Spleen (tissue), 13 donors: Measurements from ENCODE around the gene BCL2. TPM values are rescaled to one million over a fixed set of nuclear protein-coding genes. Genes with fewer than 3 reads are reported as not detected.
A peak's percentile ranks its signal among the peaks of the same experiment; 100 is the strongest.

ENCODE experiments used
- DNase-seq: peaks from one replicate; pipeline ENCODE4 v3.0.0-alpha.2; 2020
- H3K27ac ChIP-seq, 8 donors: fragments of 200-600 bp; sonication (generic) in 7 of 8; 1 replicate in 4 of 8; 2 replicates in 4 of 8; pipeline versions ENCODE4 v1.5.0 to v1.8.0; 2016 to 2021; ENCODE audit warnings: inconsistent platforms in 4 of 8, mild to moderate bottlenecking in 4 of 8, moderate library complexity in 1 of 8
- H3K27me3 ChIP-seq, 7 donors: fragments of 200-600 bp; sonication (generic) in 6 of 7; replicated peaks in 1 of 7; 1 replicate in 4 of 7; 2 replicates in 3 of 7; pipeline versions ENCODE4 v1.5.0 to v1.8.0; 2016 to 2021; ENCODE audit warnings: inconsistent platforms in 3 of 7, mild to moderate bottlenecking in 1 of 7
- H3K36me3 ChIP-seq, 6 donors: fragments of 200-600 bp; sonication (generic) in 5 of 6; 1 replicate in 4 of 6; 2 replicates in 2 of 6; pipeline versions ENCODE4 v1.5.0 to v1.8.0; 2016 to 2021; ENCODE audit warnings: inconsistent platforms in 2 of 6
- H3K4me1 ChIP-seq, 6 donors: fragments of 200-600 bp; sonication (generic) in 5 of 6; 1 replicate in 3 of 6; 2 replicates in 3 of 6; pipeline versions ENCODE4 v1.5.0 to v1.8.0; 2016 to 2021; ENCODE audit warnings: inconsistent platforms in 3 of 6
- H3K4me3 ChIP-seq, 8 donors: fragments of 200-600 bp; sonication (generic) in 7 of 8; 1 replicate in 4 of 8; 2 replicates in 4 of 8; pipeline versions ENCODE4 v1.5.0 to v1.8.0; 2016 to 2021; ENCODE audit warnings: inconsistent platforms in 4 of 8, mild to moderate bottlenecking in 4 of 8, moderate library complexity in 2 of 8
- H3K9me3 ChIP-seq, 8 donors: fragments of 200-600 bp; sonication (generic) in 7 of 8; 1 replicate in 4 of 8; 2 replicates in 4 of 8; pipeline versions ENCODE4 v1.5.0 to v1.8.0; 2016 to 2021; ENCODE audit warnings: inconsistent platforms in 4 of 8
- POLR2A ChIP-seq, 3 donors: fragments of 450-650 bp; IDR thresholded peaks; one replicate each; pipeline ENCODE4 v1.5.1; 2017; ENCODE audit warnings: antibody characterized with exemption in 3 of 3, mild to moderate bottlenecking in 1 of 3
- POLR2AphosphoS5 ChIP-seq, 3 donors: sonication (generic); formaldehyde crosslinking; IDR thresholded peaks; one replicate each; pipeline ENCODE4 v1.5.1; 2017; ENCODE audit warnings: antibody characterized with exemption in 3 of 3
- WGBS, 5 donors: extraction: QIAGEN DNeasy Blood & Tissue Kit in 3 of 5; methylation state at CpG; one replicate each; pipeline versions ENCODE4 v1.1.5 to v1.1.7; 2013 to 2018; 5-methylcytosine and 5-hydroxymethylcytosine counted together
- intact Hi-C: fragments of 100-400 bp; cut with DNase I; formaldehyde crosslinking; loops from one replicate; pipeline ENCODE4 v1.15.0; 2023; ENCODE audit warnings: low total_unique reads
- long read RNA-seq, 2 donors: transcript quantifications; one replicate each; lab custom pipeline, GENCODE V29; 2026
- polyA plus RNA-seq, 3 donors: library from polyadenylated mRNA; stranded (reverse); fragments of 200-250 nt; gene quantifications; one replicate each; pipeline ENCODE4 v1.2.1, GENCODE V29; 2013
- total RNA-seq, 7 donors: library from RNA; depleted of rRNA in 3 of 7; stranded (reverse); fragments of >200 nt in 3 of 7; fragmentation: NEBNext Ultra II Directional in 4 of 7; extraction: Animal tissue kit (Norgen Biotek cat#: 25700) in 4 of 7; gene quantifications; one replicate each; pipeline versions ENCODE4 v1.1.0 to v1.2.1, GENCODE V29; 2016 to 2021
- TF ChIP-seq, protein P1 (sequence below), 11 experiments: fragments of 200-600 bp in 7 of 11; fragments of 450-650 bp in 4 of 11; sonication (generic) in 4 of 11; IDR thresholded peaks in 8 of 11; conservative IDR thresholded peaks in 3 of 11; 1 replicate in 7 of 11; 2 replicates in 4 of 11; pipeline versions ENCODE4 v1.4.0 to v1.8.0; 2016 to 2021; ENCODE audit warnings: antibody characterized with exemption in 11 of 11, inconsistent platforms in 4 of 11, mild to moderate bottlenecking in 1 of 11
- donor health status: healthy with polysubstance abuse.
- donor health status: DM: no; HTN: no; CAD: no; lungs with moderate emphysema.
- donor health status: DM: no; HTN: no; CAD: no.
- donor health status: Bipolar disorder and iron deficiency.
- donor health status: healthy.
- donor health status: DM: no; HTN: no; CAD: no.
- donor health status: DM: yes; HTN: yes; CAD: no.

BCL2 gene
- total RNA-seq (100 to 1,000 TPM in 1 of 7 donors, 10 to 100 TPM in 6; 65.7 to 112 (median 83.2) TPM), polyA plus RNA-seq (10 to 100 TPM in 2 of 3 donors, 1 to 10 TPM in 1; 9.6 to 18.0 (median 15.0) TPM)
- long read RNA-seq, donor 1, full-length matches to known transcripts: 10 of 10 reads
- long read RNA-seq, donor 1, partial matches to known transcripts: 0 of 10 reads
- long read RNA-seq, donor 1, other reads (novel, unspliced or antisense): 0 of 10 reads
- long read RNA-seq, donor 2, full-length matches to known transcripts: 8 of 8 reads
- long read RNA-seq, donor 2, partial matches to known transcripts: 0 of 8 reads
- long read RNA-seq, donor 2, other reads (novel, unspliced or antisense): 0 of 8 reads

GRCh38 chr18:63319383-63320122, at the start of gene BCL2:
BCL2 (minus strand) TSS chr18:63319769.
- H3K36me3 ChIP-seq: no peaks in the 10 kb centered on the region
- DNase-seq: peak; percentile 95
- intact Hi-C loops: loop anchor here (5.0 to 10.0 kb wide), 3 partner anchors 85 to 302 kb away; no protein-coding TSS in a partner anchor
- TF ChIP-seq, protein P1, sequence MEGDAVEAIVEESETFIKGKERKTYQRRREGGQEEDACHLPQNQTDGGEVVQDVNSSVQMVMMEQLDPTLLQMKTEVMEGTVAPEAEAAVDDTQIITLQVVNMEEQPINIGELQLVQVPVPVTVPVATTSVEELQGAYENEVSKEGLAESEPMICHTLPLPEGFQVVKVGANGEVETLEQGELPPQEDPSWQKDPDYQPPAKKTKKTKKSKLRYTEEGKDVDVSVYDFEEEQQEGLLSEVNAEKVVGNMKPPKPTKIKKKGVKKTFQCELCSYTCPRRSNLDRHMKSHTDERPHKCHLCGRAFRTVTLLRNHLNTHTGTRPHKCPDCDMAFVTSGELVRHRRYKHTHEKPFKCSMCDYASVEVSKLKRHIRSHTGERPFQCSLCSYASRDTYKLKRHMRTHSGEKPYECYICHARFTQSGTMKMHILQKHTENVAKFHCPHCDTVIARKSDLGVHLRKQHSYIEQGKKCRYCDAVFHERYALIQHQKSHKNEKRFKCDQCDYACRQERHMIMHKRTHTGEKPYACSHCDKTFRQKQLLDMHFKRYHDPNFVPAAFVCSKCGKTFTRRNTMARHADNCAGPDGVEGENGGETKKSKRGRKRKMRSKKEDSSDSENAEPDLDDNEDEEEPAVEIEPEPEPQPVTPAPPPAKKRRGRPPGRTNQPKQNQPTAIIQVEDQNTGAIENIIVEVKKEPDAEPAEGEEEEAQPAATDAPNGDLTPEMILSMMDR (IDR thresholded peaks at IDR 0.05 in 8 of 11, conservative IDR thresholded peaks at IDR 0.05 in 3 of 11): no peak
- TF ChIP-seq POLR2AphosphoS5 (IDR thresholded peaks at IDR 0.05) (peak; percentile 50 to 70 (median 62)), POLR2A (IDR thresholded peaks at IDR 0.05) (no peak)
- peak within 1 kb of the TSS; percentile 85 to 97 (median 92) for H3K27ac ChIP-seq
- H3K9me3 ChIP-seq: no peaks in the 10 kb centered on the region
- H3K4me3 ChIP-seq: peak within 1 kb of the TSS; percentile 70 to 94 (median 80)
- WGBS, 5 donors: 0 to 1% (median 0%) methylated on average over 48 to 78 of the region's 78 CpGs
- peaks cover 31 to 77% (median 64%) of the 10 kb centered on the region in 6 donors for H3K4me1 ChIP-seq
- peaks cover 0 to 4% (median 0%) of the 10 kb centered on the region in 7 donors for H3K27me3 ChIP-seq

- intact Hi-C loops: loop anchor here (10.0 kb wide), 1 partner anchor 56 kb away; the partner anchor contains the start of gene VPS4B
- DNase-seq: no peak
- H3K4me1 ChIP-seq: peaks cover 0 to 42% (median 35%) of the 10 kb centered on the region in 6 donors
- no peaks in the 10 kb centered on the region for H3K27me3 ChIP-seq
- H3K27ac ChIP-seq: no peak overlapping the region
- peak overlapping the region in 3 of 8 donors; percentile 75 to 98 (median 95) for H3K4me3 ChIP-seq
- WGBS, 5 donors: 85 to 93% (median 89%) methylated on average over 4 of the region's 4 CpGs
- H3K9me3 ChIP-seq: peaks cover 0 to 5% (median 0%) of the 10 kb centered on the region in 8 donors
- H3K36me3 ChIP-seq: no peaks in the 10 kb centered on the region
- TF ChIP-seq POLR2AphosphoS5 (IDR thresholded peaks at IDR 0.05): no peak
- no peak for TF ChIP-seq POLR2A (IDR thresholded peaks at IDR 0.05)
- TF ChIP-seq, protein P1 (IDR thresholded peaks at IDR 0.05 in 8 of 11, conservative IDR thresholded peaks at IDR 0.05 in 3 of 11): no peak
Observed at GRCh38 chr18:63368611-63369010, 49.0 kb upstream of the BCL2 start.

DNA sequence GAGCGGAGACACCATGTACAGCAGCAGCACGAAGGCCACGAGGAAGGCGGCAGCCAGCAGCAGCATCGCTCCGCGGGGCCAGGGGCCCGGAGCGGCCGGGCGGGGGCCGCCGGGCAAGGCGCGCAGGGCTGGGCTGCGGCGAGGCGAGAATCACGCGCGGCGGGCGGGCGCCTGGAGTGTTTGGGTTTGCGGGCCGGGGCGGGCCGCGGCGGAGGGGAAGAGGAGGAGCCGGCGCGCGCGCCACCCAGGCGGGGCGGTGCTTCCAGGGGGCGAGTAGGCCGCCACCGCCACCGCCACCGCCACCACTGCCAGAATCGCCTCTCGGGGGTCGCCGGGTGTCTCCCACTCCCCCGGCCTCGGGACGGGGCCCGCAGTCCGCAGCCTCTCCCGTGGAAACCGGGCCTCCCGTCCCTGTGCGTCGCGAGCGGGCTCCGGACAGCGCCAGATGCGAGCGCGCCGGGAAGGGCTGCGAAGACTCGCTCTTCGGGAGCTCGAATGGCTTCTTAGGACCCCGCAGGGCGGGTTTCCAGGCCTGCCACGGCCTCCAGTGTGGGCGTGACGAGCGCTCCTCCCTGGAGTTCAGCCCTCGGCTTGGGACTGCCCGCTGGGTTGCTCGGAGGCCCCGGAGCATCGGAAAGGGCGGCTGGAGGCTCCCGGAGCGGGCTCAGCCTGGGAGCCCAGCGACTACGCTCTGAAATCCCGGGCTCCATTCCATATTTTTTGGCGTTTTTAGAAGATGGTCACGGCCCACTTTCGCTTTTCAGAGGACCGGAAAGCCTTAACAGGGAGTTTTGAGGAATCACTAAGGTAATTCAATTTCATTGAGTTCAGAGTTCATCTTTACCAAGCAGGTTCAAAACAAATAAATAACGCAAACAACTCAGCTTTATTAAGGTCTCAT, 47.7 kb upstream of the BCL2 start, which contains the start of gene KDSR:
TSS of gene KDSR (minus strand) at position 154 of the 901 bp plus-strand sequence. CDS start at position 66, 88 bp downstream.
- peak in 2 of 3 donors; percentile 53 to 67 for TF ChIP-seq POLR2A (IDR thresholded peaks at IDR 0.05)
- TF ChIP-seq, protein P1 (IDR thresholded peaks at IDR 0.05 in 8 of 11, conservative IDR thresholded peaks at IDR 0.05 in 3 of 11): peak in 1 of 11 experiments; percentile 8
- TF ChIP-seq POLR2AphosphoS5 (IDR thresholded peaks at IDR 0.05): peak; percentile 80 to 90 (median 87)
- WGBS, 5 donors: 0 to 1% (median 0%) methylated on average over 21 to 90 of the region's 90 CpGs
- H3K9me3 ChIP-seq: peaks cover 0 to 5% (median 0%) of the 10 kb centered on the region in 8 donors
- H3K36me3 ChIP-seq: peaks cover 0 to 4% (median 0%) of the 10 kb centered on the region in 6 donors
- peak within 1 kb of the TSS; percentile 80 to 98 (median 94) for H3K27ac ChIP-seq
- peaks cover 0 to 43% (median 35%) of the 10 kb centered on the region in 6 donors for H3K4me1 ChIP-seq
- peak; percentile 96 for DNase-seq
- intact Hi-C loops: loop anchor here (10.0 kb wide), 1 partner anchor 57 kb away; the partner anchor contains the start of gene VPS4B
- H3K4me3 ChIP-seq: peak within 1 kb of the TSS; percentile 75 to 98 (median 92)
- no peaks in the 10 kb centered on the region for H3K27me3 ChIP-seq
